Neural cell (in vitro differentiated cells): Measurements from ENCODE around the gene PACC1. TPM values are rescaled to one million over a fixed set of nuclear protein-coding genes. Genes with fewer than 3 reads are reported as not detected.

ENCODE experiments used
- H2AFZ ChIP-seq: fragments of 200-600, 300-800 bp; sonication (generic), shearing (Covaris generic); 2 replicates; pipeline ENCODE4 v1.6.0; 2014; ENCODE audit warnings: low read depth, mild to moderate bottlenecking, antibody characterized with exemption, low read length, moderate library complexity
- H3F3A ChIP-seq: fragments of 200-600 bp; shearing (Covaris generic); 2 replicates; pipeline ENCODE4 v1.6.1; 2016; ENCODE audit warnings: mild to moderate bottlenecking, moderate library complexity, mixed read lengths, antibody characterized with exemption, low read length; ENCODE audit not compliant: insufficient read depth, poor library complexity, severe bottlenecking
- H3K27ac ChIP-seq: fragments of 200-600, 300-800 bp; sonication (generic), shearing (Covaris generic); 2 replicates; pipeline ENCODE4 v1.5.1; 2014; ENCODE audit warnings: mild to moderate bottlenecking, low read length, moderate library complexity
- H3K27me3 ChIP-seq: fragments of 300-800, 200-600 bp; sonication (generic), shearing (Covaris generic); 2 replicates; pipeline ENCODE4 v1.6.0; 2014; ENCODE audit warnings: mild to moderate bottlenecking, low read depth, low read length, moderate library complexity; ENCODE audit not compliant: insufficient read depth
- H3K36me3 ChIP-seq: fragments of 300-800, 200-600 bp; sonication (generic), shearing (Covaris generic); 2 replicates; pipeline ENCODE4 v1.5.1; 2014; ENCODE audit warnings: mild to moderate bottlenecking, antibody characterized with exemption, low read length, moderate library complexity; ENCODE audit not compliant: insufficient read depth
- H3K4me2 ChIP-seq: fragments of 300-800, 200-600 bp; sonication (generic), shearing (Covaris generic); 2 replicates; pipeline ENCODE4 v1.6.0; 2014; ENCODE audit warnings: mild to moderate bottlenecking, low read length
- H3K4me3 ChIP-seq: fragments of 300-800, 200-600 bp; sonication (generic), shearing (Covaris generic); 2 replicates; pipeline ENCODE4 v1.5.1; 2014; ENCODE audit warnings: mild to moderate bottlenecking, low read length, moderate library complexity
- H3K79me2 ChIP-seq: fragments of 200-600 bp; shearing (Covaris generic); replicated peaks from 2 replicates; pipeline ENCODE4 v1.6.0; 2014; ENCODE audit warnings: mild to moderate bottlenecking, low read length, moderate library complexity; ENCODE audit not compliant: insufficient read depth
- H3K9ac ChIP-seq: fragments of 300-800, 200-600 bp; sonication (generic), shearing (Covaris generic); 2 replicates; pipeline ENCODE4 v1.6.1; 2016; ENCODE audit warnings: mild to moderate bottlenecking, low read length, mixed read lengths
- H3K9me2 ChIP-seq: fragments of 200-600 bp; shearing (Covaris generic); 2 replicates; pipeline ENCODE4 v1.6.1; 2016; ENCODE audit warnings: mild to moderate bottlenecking, low read length, mixed read lengths; ENCODE audit not compliant: insufficient read depth
- H3K9me3 ChIP-seq: fragments of 200-600, 300-800 bp; sonication (generic), shearing (Covaris generic); 2 replicates; pipeline ENCODE4 v1.6.1; 2016; ENCODE audit warnings: mild to moderate bottlenecking, mixed run types, low read length, moderate library complexity, mixed read lengths
- H4K20me1 ChIP-seq: fragments of 200-600 bp; shearing (Covaris generic); 2 replicates; pipeline ENCODE4 v1.6.1; 2016; ENCODE audit warnings: mild to moderate bottlenecking, mixed run types; ENCODE audit not compliant: insufficient read depth
- EP300 ChIP-seq: fragments of 450-650 bp; conservative IDR thresholded peaks from 2 replicates; pipeline ENCODE4 v1.6.1; 2014; ENCODE audit warnings: antibody characterized with exemption, mild to moderate bottlenecking, moderate library complexity; ENCODE audit not compliant: poor library complexity, severe bottlenecking
- EZH2 ChIP-seq: fragments of 200-600, 300-800 bp; shearing (Covaris generic), sonication (generic); IDR thresholded peaks from 2 replicates; pipeline ENCODE4 v1.6.1; 2014; ENCODE audit warnings: antibody characterized with exemption, low read length, borderline replicate concordance, mild to moderate bottlenecking; ENCODE audit not compliant: insufficient read depth, poor library complexity, severe bottlenecking
- MXI1 ChIP-seq: fragments of 450-650 bp; conservative IDR thresholded peaks from 2 replicates; pipeline ENCODE4 v1.6.1; 2014; ENCODE audit warnings: antibody characterized with exemption, mild to moderate bottlenecking; ENCODE audit not compliant: poor library complexity, severe bottlenecking
- POLR2AphosphoS5 ChIP-seq: IDR thresholded peaks from 2 replicates; pipeline ENCODE4 v1.6.1; 2012
- RAD21 ChIP-seq: fragments of 450-650 bp; conservative IDR thresholded peaks from 2 replicates; pipeline ENCODE4 v1.6.1; 2014; ENCODE audit warnings: antibody characterized with exemption, mild to moderate bottlenecking, moderate library complexity
- SMC3 ChIP-seq: fragments of 450-650 bp; conservative IDR thresholded peaks from 2 replicates; pipeline ENCODE4 v1.6.1; 2014; ENCODE audit warnings: antibody characterized with exemption, mild to moderate bottlenecking, moderate library complexity; ENCODE audit not compliant: poor library complexity
- TAF1 ChIP-seq: IDR thresholded peaks from 2 replicates; pipeline ENCODE4 v1.6.1; 2012; ENCODE audit warnings: low read depth
- polyA plus RNA-seq: library from polyadenylated mRNA; depleted of rRNA; stranded (reverse); fragments of >200 nt; gene quantifications from 2 replicates; pipeline ENCODE4 v1.2.3, GENCODE V29; 2014
- TF ChIP-seq, protein P1 (sequence below): fragments of 450-650 bp; IDR thresholded peaks from 2 replicates; pipeline ENCODE4 v1.5.1; 2014; ENCODE audit warnings: antibody characterized with exemption, mild to moderate bottlenecking, moderate library complexity; ENCODE audit not compliant: poor library complexity, severe bottlenecking
- TF ChIP-seq, protein P2 (sequence below): IDR thresholded peaks from 2 replicates; pipeline ENCODE4 v1.6.1; 2012; ENCODE audit warnings: borderline replicate concordance

PACC1 gene
- polyA plus RNA-seq, 1 donor from 2014 or later, result 33.3 TPM

DNA sequence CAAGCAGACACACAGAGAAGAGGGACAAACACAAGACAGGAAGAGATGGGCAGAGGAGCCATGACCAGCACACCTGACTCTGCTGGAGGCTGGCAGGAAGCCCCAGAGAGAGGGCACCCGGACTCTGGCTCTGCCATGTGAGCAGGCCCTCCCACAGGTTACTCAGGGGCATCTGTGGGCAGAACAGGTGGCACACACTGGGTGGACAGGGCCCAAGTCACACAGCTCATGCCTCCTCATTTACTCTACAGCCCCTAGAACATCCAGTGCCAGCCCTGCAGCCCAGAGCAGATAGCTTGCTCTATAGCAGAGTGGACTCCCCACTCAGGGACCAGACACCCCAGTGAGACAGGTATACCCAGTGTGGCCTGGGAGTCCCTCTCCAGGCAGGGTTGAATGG lies 28.7 kb downstream of the PACC1 start:
- TF ChIP-seq RAD21, result no peak
- TF ChIP-seq, protein P1, sequence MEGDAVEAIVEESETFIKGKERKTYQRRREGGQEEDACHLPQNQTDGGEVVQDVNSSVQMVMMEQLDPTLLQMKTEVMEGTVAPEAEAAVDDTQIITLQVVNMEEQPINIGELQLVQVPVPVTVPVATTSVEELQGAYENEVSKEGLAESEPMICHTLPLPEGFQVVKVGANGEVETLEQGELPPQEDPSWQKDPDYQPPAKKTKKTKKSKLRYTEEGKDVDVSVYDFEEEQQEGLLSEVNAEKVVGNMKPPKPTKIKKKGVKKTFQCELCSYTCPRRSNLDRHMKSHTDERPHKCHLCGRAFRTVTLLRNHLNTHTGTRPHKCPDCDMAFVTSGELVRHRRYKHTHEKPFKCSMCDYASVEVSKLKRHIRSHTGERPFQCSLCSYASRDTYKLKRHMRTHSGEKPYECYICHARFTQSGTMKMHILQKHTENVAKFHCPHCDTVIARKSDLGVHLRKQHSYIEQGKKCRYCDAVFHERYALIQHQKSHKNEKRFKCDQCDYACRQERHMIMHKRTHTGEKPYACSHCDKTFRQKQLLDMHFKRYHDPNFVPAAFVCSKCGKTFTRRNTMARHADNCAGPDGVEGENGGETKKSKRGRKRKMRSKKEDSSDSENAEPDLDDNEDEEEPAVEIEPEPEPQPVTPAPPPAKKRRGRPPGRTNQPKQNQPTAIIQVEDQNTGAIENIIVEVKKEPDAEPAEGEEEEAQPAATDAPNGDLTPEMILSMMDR, result no peak
- no peak for TF ChIP-seq EP300
- no peak for TF ChIP-seq EZH2
- TF ChIP-seq, protein P2, sequence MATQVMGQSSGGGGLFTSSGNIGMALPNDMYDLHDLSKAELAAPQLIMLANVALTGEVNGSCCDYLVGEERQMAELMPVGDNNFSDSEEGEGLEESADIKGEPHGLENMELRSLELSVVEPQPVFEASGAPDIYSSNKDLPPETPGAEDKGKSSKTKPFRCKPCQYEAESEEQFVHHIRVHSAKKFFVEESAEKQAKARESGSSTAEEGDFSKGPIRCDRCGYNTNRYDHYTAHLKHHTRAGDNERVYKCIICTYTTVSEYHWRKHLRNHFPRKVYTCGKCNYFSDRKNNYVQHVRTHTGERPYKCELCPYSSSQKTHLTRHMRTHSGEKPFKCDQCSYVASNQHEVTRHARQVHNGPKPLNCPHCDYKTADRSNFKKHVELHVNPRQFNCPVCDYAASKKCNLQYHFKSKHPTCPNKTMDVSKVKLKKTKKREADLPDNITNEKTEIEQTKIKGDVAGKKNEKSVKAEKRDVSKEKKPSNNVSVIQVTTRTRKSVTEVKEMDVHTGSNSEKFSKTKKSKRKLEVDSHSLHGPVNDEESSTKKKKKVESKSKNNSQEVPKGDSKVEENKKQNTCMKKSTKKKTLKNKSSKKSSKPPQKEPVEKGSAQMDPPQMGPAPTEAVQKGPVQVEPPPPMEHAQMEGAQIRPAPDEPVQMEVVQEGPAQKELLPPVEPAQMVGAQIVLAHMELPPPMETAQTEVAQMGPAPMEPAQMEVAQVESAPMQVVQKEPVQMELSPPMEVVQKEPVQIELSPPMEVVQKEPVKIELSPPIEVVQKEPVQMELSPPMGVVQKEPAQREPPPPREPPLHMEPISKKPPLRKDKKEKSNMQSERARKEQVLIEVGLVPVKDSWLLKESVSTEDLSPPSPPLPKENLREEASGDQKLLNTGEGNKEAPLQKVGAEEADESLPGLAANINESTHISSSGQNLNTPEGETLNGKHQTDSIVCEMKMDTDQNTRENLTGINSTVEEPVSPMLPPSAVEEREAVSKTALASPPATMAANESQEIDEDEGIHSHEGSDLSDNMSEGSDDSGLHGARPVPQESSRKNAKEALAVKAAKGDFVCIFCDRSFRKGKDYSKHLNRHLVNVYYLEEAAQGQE, result no peak
- TF ChIP-seq POLR2AphosphoS5, result no peak
- no peaks in the 10 kb centered on the region for H3K9me2 ChIP-seq
- no peak overlapping the region for H3K4me3 ChIP-seq
- H4K20me1 ChIP-seq, result no peaks in the 10 kb centered on the region
- H2AFZ ChIP-seq, result no peak overlapping the region
- no peaks in the 10 kb centered on the region for H3K9me3 ChIP-seq
- H3K9ac ChIP-seq, result no peak overlapping the region
- no peaks in the 10 kb centered on the region for H3K27me3 ChIP-seq
- H3K79me2 ChIP-seq, result no peaks in the 10 kb centered on the region
- H3K27ac ChIP-seq, result no peak overlapping the region
- H3F3A ChIP-seq, result no peaks in the 10 kb centered on the region
- no peak overlapping the region for H3K4me2 ChIP-seq
- no peaks in the 10 kb centered on the region for H3K36me3 ChIP-seq

DNA sequence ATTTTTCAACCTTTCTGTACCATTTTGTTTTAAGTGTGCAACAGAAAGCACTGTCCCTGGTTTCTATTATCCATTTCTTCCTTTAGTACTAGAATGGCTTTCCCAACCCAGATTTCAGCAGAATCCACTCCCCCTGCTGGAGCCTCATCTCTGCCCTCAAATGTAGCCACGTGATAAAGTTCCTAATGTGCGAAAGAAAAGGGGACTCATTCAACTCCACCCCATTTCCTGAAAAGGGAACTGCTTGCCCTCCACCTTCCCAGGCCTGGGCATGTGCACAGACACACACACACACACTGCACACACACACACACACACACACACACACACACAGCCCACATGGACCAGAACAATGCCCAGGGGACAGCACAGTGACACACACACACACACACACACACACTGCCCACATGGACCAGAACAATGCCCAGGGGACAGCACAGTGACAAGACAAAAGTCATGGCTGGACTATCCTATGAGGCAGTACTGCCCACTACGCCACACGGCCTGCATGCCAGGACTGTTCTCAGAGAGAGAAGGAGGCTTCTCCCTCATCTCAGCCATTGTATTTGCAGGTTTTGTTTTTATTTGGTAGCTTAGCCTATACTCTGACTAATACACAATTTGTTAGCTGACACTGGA lies 33.2 kb downstream of the PACC1 start:
- Histone ChIP-seq H3K9ac (no peak overlapping the region), H3K36me3 (no peaks in the 10 kb centered on the region)
- TF ChIP-seq EP300 (no peak), RAD21 (no peak), EZH2 (no peak), SMC3 (no peak), MXI1 (no peak), TAF1 (no peak), POLR2AphosphoS5 (no peak)
- TF ChIP-seq, protein P2, result no peak
- TF ChIP-seq, protein P1, result no peak

More for the DNA sequence above, 33.2 kb downstream of the PACC1 start:
- no peaks in the 10 kb centered on the region for H4K20me1 ChIP-seq
- no peaks in the 10 kb centered on the region for H3K79me2 ChIP-seq
- no peaks in the 10 kb centered on the region for H3K27me3 ChIP-seq
- no peak overlapping the region for H3K4me2 ChIP-seq
- no peaks in the 10 kb centered on the region for H3F3A ChIP-seq
- no peak overlapping the region for H3K27ac ChIP-seq
- no peak overlapping the region for H2AFZ ChIP-seq
- H3K4me3 ChIP-seq, result no peak overlapping the region
- H3K9me2 ChIP-seq, result no peaks in the 10 kb centered on the region
- no peaks in the 10 kb centered on the region for H3K9me3 ChIP-seq
